OCI-LY1 (cell line): Measurements from ENCODE around the gene B3GNT2.
"Not testable (repeated sequence)": the region's sequence is repeated elsewhere in the genome, so short reads cannot be mapped to it uniquely, and the experiment has no call there.

Source experiments
- CTCF ChIP-seq: fragments of 200-600 bp; sonication (generic), shearing (Covaris generic); IDR thresholded peaks from 2 replicates; pipeline ENCODE4 v1.5.1; 2017; ENCODE audit warnings: mild to moderate bottlenecking, antibody characterized with exemption, low read length, moderate library complexity, mixed read lengths
- EZH2 ChIP-seq: fragments of 200-600 bp; sonication (generic), shearing (Covaris generic); IDR thresholded peaks from 2 replicates; pipeline ENCODE4 v1.8.0; 2017; ENCODE audit warnings: borderline replicate concordance, mixed run types, mild to moderate bottlenecking, antibody characterized with exemption, low read length, moderate library complexity, mixed read lengths

- not testable (repeated sequence) for TF ChIP-seq CTCF, EZH2
These were observed 49.1 kb upstream of the B3GNT2 start for GRCh38 chr2:62146790-62147189.
